ENCODE measurements around the gene HSPA9.
A peak's percentile ranks its signal among the peaks of the same experiment; 100 is the strongest.

The HSPA9 gene

DNA sequence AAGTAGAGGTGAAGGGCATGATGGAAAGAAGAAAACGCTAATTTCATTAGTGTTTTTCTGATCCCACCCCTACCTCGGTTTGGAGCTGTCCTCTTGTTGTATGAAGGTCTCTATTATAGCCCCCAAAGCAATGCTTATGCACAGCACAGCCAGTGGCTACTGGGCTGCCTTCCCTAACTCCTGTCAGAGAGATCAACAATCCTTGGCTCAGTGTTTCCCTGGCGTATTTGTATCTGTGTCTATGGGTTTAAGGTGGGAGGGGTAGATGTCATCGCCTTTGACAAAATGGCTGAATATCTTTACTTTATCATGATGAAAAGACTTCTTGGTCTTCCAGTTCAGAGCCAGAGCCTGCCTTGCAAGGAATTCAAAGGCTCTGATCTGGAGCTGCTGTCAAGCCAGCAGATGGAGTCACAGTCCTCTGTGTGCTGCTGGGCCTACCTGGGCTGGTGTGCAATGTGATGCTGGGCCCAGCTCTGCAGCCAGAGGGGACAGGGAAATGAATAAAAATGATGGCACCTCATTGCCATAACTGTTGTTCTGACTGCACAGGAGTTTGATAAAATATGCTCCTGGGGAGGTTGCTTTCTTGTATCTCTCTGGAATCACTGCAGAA lies 20.1 kb upstream of the HSPA9 start:
- DNase-seq = no peak

DNA sequence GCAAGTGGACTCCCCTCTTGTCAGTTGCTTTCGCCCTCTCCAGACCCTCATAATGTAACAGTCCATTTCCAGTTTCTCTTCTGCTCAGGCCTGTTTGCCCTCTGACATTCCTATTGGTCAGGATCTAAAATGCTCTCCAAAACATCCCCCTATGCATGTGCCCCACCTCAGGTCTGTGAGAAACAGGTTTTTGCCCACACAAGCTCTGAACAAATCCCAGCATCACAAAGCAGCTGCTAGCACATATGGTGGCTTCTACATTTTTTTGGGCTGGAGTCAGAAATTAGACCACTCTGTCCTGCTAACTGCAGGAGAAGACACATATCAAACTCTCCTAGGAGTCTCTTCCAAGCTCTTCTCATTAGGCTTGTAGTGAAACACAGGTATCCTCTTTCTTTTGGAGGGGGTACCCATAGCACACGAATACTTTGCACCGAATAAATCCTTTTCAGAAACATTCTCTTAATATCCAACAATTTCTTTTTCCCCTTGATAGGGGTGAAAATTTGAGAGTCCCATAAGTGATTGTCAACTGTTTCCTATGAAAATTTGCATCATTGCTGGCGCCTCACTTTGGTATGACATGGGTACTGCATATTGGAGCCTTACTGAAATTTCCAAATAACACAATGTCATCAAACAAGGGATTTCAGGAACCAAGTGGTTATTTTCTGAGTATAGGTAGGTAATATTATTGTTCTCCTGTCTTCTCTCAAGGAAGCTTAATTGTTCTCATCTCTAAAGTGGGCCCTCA lies 19.3 kb upstream of the HSPA9 start:
- peak in 1 of 2 experiments; percentile 4 for DNase-seq

GRCh38 chr5:138588013-138588788 lies 13.0 kb upstream of the HSPA9 start:
- no peak for DNase-seq

- no peak for DNase-seq
These were observed 10.0 kb upstream of the HSPA9 start for GRCh38 chr5:138585157-138585556.

- DNase-seq = no peak
These were observed 8.9 kb upstream of the HSPA9 start for GRCh38 chr5:138583984-138584637.

- DNase-seq = no peak
These were observed 7.8 kb upstream of the HSPA9 start for GRCh38 chr5:138582959-138583358.

- no peak for DNase-seq
These were observed 5.6 kb upstream of the HSPA9 start for GRCh38 chr5:138580777-138581176.

DNA sequence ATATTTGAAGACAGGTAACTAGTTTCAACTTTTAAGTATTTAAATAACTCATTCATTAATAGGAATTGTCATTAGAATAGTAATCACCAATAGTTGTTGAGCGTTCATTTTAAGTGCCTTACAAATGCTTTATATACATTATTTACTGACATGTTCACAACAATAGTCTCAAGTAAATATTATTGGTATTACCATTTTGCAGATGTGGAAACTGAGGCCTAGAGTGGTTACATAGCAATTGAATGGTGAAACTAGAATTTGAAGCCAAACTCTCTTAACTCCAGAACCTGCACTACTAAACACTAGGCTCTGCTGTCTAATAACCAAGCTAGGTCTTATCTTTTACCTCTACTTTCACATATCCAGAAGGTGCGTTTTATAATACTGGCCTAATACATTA lies 4.8 kb upstream of the HSPA9 start:
- no peak for DNase-seq

DNA sequence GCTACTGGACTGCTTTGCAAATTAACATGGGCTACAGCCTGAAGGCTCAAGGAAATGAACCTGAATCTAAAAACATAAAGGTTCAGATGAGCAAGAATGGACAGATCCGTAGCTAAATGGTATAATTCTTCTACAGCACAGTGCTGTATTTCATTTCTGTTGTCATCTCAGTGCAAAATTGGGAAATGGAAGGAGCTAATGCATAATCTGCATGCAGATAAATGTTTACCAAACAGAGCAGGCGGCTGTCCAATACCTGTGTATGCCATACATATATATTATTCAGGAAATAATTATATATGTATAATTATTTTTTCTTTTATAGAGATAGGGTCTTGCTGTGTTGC lies 4.3 kb upstream of the HSPA9 start:
- DNase-seq = no peak

DNA sequence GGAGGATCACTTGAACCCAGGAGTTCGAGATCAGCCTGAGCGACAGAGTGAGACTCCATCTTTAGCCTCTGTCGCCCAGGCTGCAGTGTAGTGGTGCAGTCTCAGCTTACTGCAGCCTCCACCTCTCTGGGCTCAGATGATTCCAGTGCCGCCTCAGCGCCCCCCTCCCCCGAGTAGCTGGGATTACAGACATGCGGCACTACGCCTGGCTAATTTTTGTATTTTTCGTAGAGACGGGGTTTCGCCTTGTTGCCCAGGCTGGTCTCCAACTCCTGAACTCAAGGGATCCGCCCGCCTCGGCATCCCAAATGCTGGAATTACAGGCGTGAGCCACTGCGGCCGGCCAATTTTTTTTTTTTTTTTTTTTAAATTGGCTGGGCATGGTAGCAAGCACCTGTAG lies 2.3 kb upstream of the HSPA9 start:
- no peak for DNase-seq

GRCh38 chr5:138574744-138575193 lies 432 bp downstream of the HSPA9 start:
- DNase-seq = peak in 1 of 2 experiments; percentile 37

- no peak for DNase-seq
These were observed 1.1 kb downstream of the HSPA9 start for GRCh38 chr5:138573949-138574670.

- no peak for DNase-seq
These were observed 2.0 kb downstream of the HSPA9 start for GRCh38 chr5:138573223-138573622.

DNA sequence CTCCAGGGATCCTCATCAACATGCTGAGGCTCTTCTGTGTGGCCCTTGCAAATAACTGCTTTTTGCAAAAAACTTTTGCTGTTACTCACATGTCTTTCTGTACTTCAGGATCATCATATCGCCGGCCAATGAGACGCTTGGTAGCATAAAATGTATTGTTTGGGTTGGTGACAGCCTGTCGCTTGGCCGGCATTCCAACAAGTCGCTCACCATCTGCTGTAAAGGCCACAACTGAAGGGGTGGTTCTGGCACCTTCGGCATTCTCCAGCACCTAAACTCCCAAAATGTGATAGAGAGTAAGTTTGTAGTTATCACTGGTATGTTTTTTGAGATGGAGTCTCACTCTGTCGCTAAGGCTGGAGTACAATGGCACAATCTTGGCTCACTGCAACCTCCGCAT lies 4.3 kb downstream of the HSPA9 start:
- DNase-seq = no peak

- DNase-seq = no peak
These were observed 5.4 kb downstream of the HSPA9 start for GRCh38 chr5:138569782-138570181.

- peak in 1 of 2 experiments; percentile 6 for DNase-seq
These were observed 7.0 kb downstream of the HSPA9 start for GRCh38 chr5:138568061-138568824.

- DNase-seq = no peak
These were observed 8.4 kb downstream of the HSPA9 start for GRCh38 chr5:138566792-138567191.

- DNase-seq = no peak
These were observed 9.9 kb downstream of the HSPA9 start for GRCh38 chr5:138565100-138565821.

DNA sequence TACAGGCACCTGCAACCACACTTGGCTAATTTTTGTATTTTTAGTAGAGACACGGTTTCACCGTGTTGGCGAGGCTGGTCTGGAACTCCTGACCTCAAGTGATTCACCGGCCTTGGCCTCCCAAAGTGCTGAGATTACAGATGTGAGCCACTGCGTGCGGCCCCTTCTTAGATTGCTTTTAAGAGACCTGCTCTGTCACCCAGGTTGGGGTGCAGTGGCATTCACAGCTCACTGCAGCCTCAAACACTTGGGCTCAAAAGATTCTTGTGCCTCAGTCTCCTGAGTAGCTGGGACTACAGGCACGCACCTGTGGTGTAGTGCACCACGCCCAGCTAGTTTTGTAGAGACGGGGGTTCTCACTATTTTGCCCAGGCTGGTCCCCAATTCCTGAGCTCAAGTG lies 11.0 kb downstream of the HSPA9 start:
- no peak for DNase-seq

- DNase-seq = no peak
These were observed 11.7 kb downstream of the HSPA9 start for GRCh38 chr5:138563340-138564118.

All from AML-193 (cell line).